HEK293 (cell line): ENCODE data around the gene RBM15B.

ENCODE experiments used
- ATF2 ChIP-seq: fragments of 450-650 bp; formaldehyde crosslinking; IDR thresholded peaks from 2 replicates; pipeline ENCODE4 v1.5.1; 2016; ENCODE audit warnings: missing biosample characterization, missing genetic modification characterization, low read depth
- CTCF ChIP-seq: fragments of 450-650 bp; formaldehyde crosslinking; IDR thresholded peaks from 2 replicates; pipeline ENCODE4 v1.5.1; 2016; ENCODE audit warnings: missing biosample characterization, missing genetic modification characterization
- TCF7L2 ChIP-seq: IDR thresholded peaks from 2 replicates; pipeline ENCODE4 v1.6.1; 2011; ENCODE audit warnings: low read depth, mild to moderate bottlenecking, inconsistent platforms, low read length, moderate library complexity, borderline replicate concordance
- WT1 ChIP-seq: fragments of 450-650 bp; formaldehyde crosslinking; IDR thresholded peaks from 2 replicates; pipeline ENCODE4 v1.5.1; 2016; ENCODE audit warnings: missing biosample characterization, missing genetic modification characterization
- ZBTB21 ChIP-seq: fragments of 450-650 bp; formaldehyde crosslinking; IDR thresholded peaks from 2 replicates; pipeline ENCODE4 v1.5.1; 2017; ENCODE audit warnings: missing biosample characterization, missing genetic modification characterization
- ZFP3 ChIP-seq: fragments of 450-650 bp; formaldehyde crosslinking; IDR thresholded peaks from 2 replicates; pipeline ENCODE4 v1.5.1; 2016; ENCODE audit warnings: low read depth, missing biosample characterization, missing genetic modification characterization
- ZNF18 ChIP-seq: fragments of 450-650 bp; formaldehyde crosslinking; IDR thresholded peaks from 2 replicates; pipeline ENCODE4 v1.5.1; 2016; ENCODE audit warnings: missing biosample characterization, missing genetic modification characterization
- ZNF292 ChIP-seq: fragments of 450-650 bp; formaldehyde crosslinking; IDR thresholded peaks from 2 replicates; pipeline ENCODE4 v1.5.1; 2016; ENCODE audit warnings: low read depth, missing biosample characterization, missing genetic modification characterization, borderline replicate concordance
- ZNF776 ChIP-seq: fragments of 450-650 bp; formaldehyde crosslinking; IDR thresholded peaks from 2 replicates; pipeline ENCODE4 v1.5.0; 2017; ENCODE audit warnings: missing biosample characterization, missing genetic modification characterization, borderline replicate concordance

GRCh38 chr3:51375136-51375535 is 15.9 kb upstream of the RBM15B start:
- no peak for TF ChIP-seq ATF2 (tag by site-specific recombination)
- TF ChIP-seq ZNF292 (tag by site-specific recombination): no peak
- no peak for TF ChIP-seq CTCF (tag by site-specific recombination)
- TF ChIP-seq ZBTB21: no peak
- no peak for TF ChIP-seq ZNF18
- TF ChIP-seq TCF7L2: no peak
- no peak for TF ChIP-seq ZNF776 (tag by site-specific recombination)
- no peak for TF ChIP-seq ZFP3
- no peak for TF ChIP-seq WT1 (tag by site-specific recombination)
